Activated naive CD4-positive, alpha-beta T cell treated with anti-CD3 and anti-CD28 coated beads for 36 hours (primary cell): ENCODE measurements around the gene ZDHHC13. TPM values are rescaled to one million over a fixed set of nuclear protein-coding genes. Genes with fewer than 3 reads are reported as not detected.

Source experiments
- CTCF ChIA-PET: fragments of 350-600 bp; sonication (Branson Sonifier 250); formaldehyde crosslinking; loops from one replicate; lab custom pipeline; 2021; ENCODE audit warnings: antibody characterized with exemption; lab: Charles Lee
- DNase-seq: peaks from one replicate; pipeline ENCODE4 v3.0.0-alpha.2; 2020
- H3K27ac Mint-ChIP-seq: one replicate; pipeline ENCODE4 v1.8.0; 2021; ENCODE audit warnings: mild to moderate bottlenecking, mixed read lengths
- H3K27me3 Mint-ChIP-seq: one replicate; pipeline ENCODE4 v1.8.0; 2021; ENCODE audit warnings: low read depth, mixed read lengths
- H3K36me3 Mint-ChIP-seq: one replicate; pipeline ENCODE4 v1.8.0; 2021; ENCODE audit warnings: low read depth, mixed read lengths
- H3K4me1 Mint-ChIP-seq: one replicate; pipeline ENCODE4 v1.8.0; 2021; ENCODE audit warnings: low read depth, mixed read lengths
- H3K4me3 Mint-ChIP-seq: one replicate; pipeline ENCODE4 v1.8.0; 2021; ENCODE audit warnings: mild to moderate bottlenecking, moderate library complexity, mixed read lengths
- H3K9me3 Mint-ChIP-seq: one replicate; pipeline ENCODE4 v1.8.0; 2021; ENCODE audit warnings: mixed read lengths
- intact Hi-C: fragments of 100-400 bp; cut with micrococcal nuclease; formaldehyde crosslinking; loops from one replicate; pipeline ENCODE4 v1.15.1; 2023
- total RNA-seq, 2 experiments: library from RNA; stranded (reverse); gene quantifications; one replicate each; pipeline ENCODE4 v1.2.3, GENCODE V29; 2021

ZDHHC13 gene
- total RNA-seq, 2 experiments from 2014 or later = 20.9 to 25.1 TPM

GRCh38 chr11:19200410-19201201, 83.6 kb downstream of the ZDHHC13 start:
- Mint-ChIP-seq H3K36me3 (no peaks in the 10 kb centered on the region), H3K4me1 (no peaks in the 10 kb centered on the region), H3K9me3 (no peaks in the 10 kb centered on the region), H3K4me3 (no peak overlapping the region), H3K27ac (no peak overlapping the region), H3K27me3 (peaks cover 6% of the 10 kb centered on the region)
- CTCF ChIA-PET = no interaction called here
- intact Hi-C loops = no loop called here
- no peak for DNase-seq

- DNase-seq = no peak
- intact Hi-C loops = no loop called here
- CTCF ChIA-PET = interaction anchor here (1.2 kb wide), 1 partner anchor 130 kb away, joined by 3 read pairs; no protein-coding TSS in a partner anchor
- no peaks in the 10 kb centered on the region for H3K9me3 Mint-ChIP-seq
- no peaks in the 10 kb centered on the region for H3K36me3 Mint-ChIP-seq
- no peak within 1 kb of the TSS for H3K27ac Mint-ChIP-seq
- H3K4me3 Mint-ChIP-seq = no peak within 1 kb of the TSS
- H3K4me1 Mint-ChIP-seq = no peaks in the 10 kb centered on the region
- H3K27me3 Mint-ChIP-seq = peaks cover 7% of the 10 kb centered on the region
Measured at GRCh38 chr11:19201737-19202605, 85.0 kb downstream of the ZDHHC13 start, which contains the start of gene CSRP3. Gene CSRP3 (minus strand): TSS chr11:19201983. CDS start chr11:19192448, 9,535 bp downstream.

GRCh38 chr11:19204836-19205235, 87.9 kb downstream of the ZDHHC13 start:
- Mint-ChIP-seq H3K36me3 (no peaks in the 10 kb centered on the region), H3K27me3 (peaks cover 9% of the 10 kb centered on the region), H3K27ac (no peak overlapping the region), H3K4me1 (no peaks in the 10 kb centered on the region), H3K4me3 (no peak overlapping the region), H3K9me3 (no peaks in the 10 kb centered on the region)
- CTCF ChIA-PET = interaction anchor here (1.3 kb wide), 1 partner anchor 128 kb away, joined by 3 read pairs; no protein-coding TSS in a partner anchor
- intact Hi-C loops = no loop called here
- DNase-seq = no peak

- H3K4me1 Mint-ChIP-seq = no peaks in the 10 kb centered on the region
- no peaks in the 10 kb centered on the region for H3K36me3 Mint-ChIP-seq
- no peak overlapping the region for H3K4me3 Mint-ChIP-seq
- no peaks in the 10 kb centered on the region for H3K9me3 Mint-ChIP-seq
- intact Hi-C loops = no loop called here
- CTCF ChIA-PET = interaction anchor here (1.6 kb wide), 1 partner anchor 131 kb away, joined by 3 read pairs; no protein-coding TSS in a partner anchor
- DNase-seq = no peak
- peaks cover 6% of the 10 kb centered on the region for H3K27me3 Mint-ChIP-seq
- H3K27ac Mint-ChIP-seq = no peak overlapping the region
Measured at GRCh38 chr11:19208181-19208580, 91.2 kb downstream of the ZDHHC13 start.

- no peak for DNase-seq
- Mint-ChIP-seq H3K4me3 (no peak overlapping the region), H3K36me3 (no peaks in the 10 kb centered on the region), H3K27ac (no peak overlapping the region), H3K27me3 (peaks cover 7% of the 10 kb centered on the region), H3K4me1 (no peaks in the 10 kb centered on the region), H3K9me3 (no peaks in the 10 kb centered on the region)
- intact Hi-C loops = no loop called here
- CTCF ChIA-PET = no interaction called here
Measured at GRCh38 chr11:19208959-19209546, 92.1 kb downstream of the ZDHHC13 start.

GRCh38 chr11:19209617-19210370, 92.8 kb downstream of the ZDHHC13 start:
- intact Hi-C loops = no loop called here
- H3K36me3 Mint-ChIP-seq = no peaks in the 10 kb centered on the region
- H3K4me1 Mint-ChIP-seq = no peaks in the 10 kb centered on the region
- no peak overlapping the region for H3K4me3 Mint-ChIP-seq
- no peak overlapping the region for H3K27ac Mint-ChIP-seq
- CTCF ChIA-PET = interaction anchor here (0.6 kb wide), 1 partner anchor 344 kb away, joined by 3 read pairs; no protein-coding TSS in a partner anchor
- peaks cover 10% of the 10 kb centered on the region for H3K27me3 Mint-ChIP-seq
- no peak for DNase-seq
- H3K9me3 Mint-ChIP-seq = no peaks in the 10 kb centered on the region

GRCh38 chr11:19216021-19216420, 99.1 kb downstream of the ZDHHC13 start:
- no peaks in the 10 kb centered on the region for H3K9me3 Mint-ChIP-seq
- CTCF ChIA-PET = no interaction called here

GRCh38 chr11:19216709-19217374, 99.9 kb downstream of the ZDHHC13 start:
- H3K4me3 Mint-ChIP-seq = no peak overlapping the region
- H3K27me3 Mint-ChIP-seq = peaks cover 9% of the 10 kb centered on the region
- H3K36me3 Mint-ChIP-seq = no peaks in the 10 kb centered on the region
- no peaks in the 10 kb centered on the region for H3K9me3 Mint-ChIP-seq
- CTCF ChIA-PET = no interaction called here
- H3K27ac Mint-ChIP-seq = no peak overlapping the region
- no peak for DNase-seq
- H3K4me1 Mint-ChIP-seq = no peaks in the 10 kb centered on the region
- intact Hi-C loops = no loop called here

More at GRCh38 chr11:19216021-19216420, 99.1 kb downstream of the ZDHHC13 start:
- no peak for DNase-seq
- intact Hi-C loops = no loop called here
- H3K27ac Mint-ChIP-seq = no peak overlapping the region
- H3K36me3 Mint-ChIP-seq = no peaks in the 10 kb centered on the region
- no peaks in the 10 kb centered on the region for H3K4me1 Mint-ChIP-seq
- H3K4me3 Mint-ChIP-seq = no peak overlapping the region
- peaks cover 9% of the 10 kb centered on the region for H3K27me3 Mint-ChIP-seq

- H3K27me3 Mint-ChIP-seq = peaks cover 7% of the 10 kb centered on the region
- intact Hi-C loops = no loop called here
- CTCF ChIA-PET = no interaction called here
- H3K4me3 Mint-ChIP-seq = no peak overlapping the region
- H3K27ac Mint-ChIP-seq = no peak overlapping the region
- no peak for DNase-seq
- H3K4me1 Mint-ChIP-seq = no peaks in the 10 kb centered on the region
- H3K9me3 Mint-ChIP-seq = no peaks in the 10 kb centered on the region
- H3K36me3 Mint-ChIP-seq = no peaks in the 10 kb centered on the region
Measured at GRCh38 chr11:19218216-19218615, 101.2 kb downstream of the ZDHHC13 start.

- CTCF ChIA-PET = no interaction called here
- peaks cover 6% of the 10 kb centered on the region for H3K27me3 Mint-ChIP-seq
- no peak overlapping the region for H3K27ac Mint-ChIP-seq
- no peaks in the 10 kb centered on the region for H3K4me1 Mint-ChIP-seq
- DNase-seq = no peak
- H3K9me3 Mint-ChIP-seq = no peaks in the 10 kb centered on the region
- no peaks in the 10 kb centered on the region for H3K36me3 Mint-ChIP-seq
- H3K4me3 Mint-ChIP-seq = no peak overlapping the region
- intact Hi-C loops = no loop called here
Measured at GRCh38 chr11:19218786-19219460, 102.0 kb downstream of the ZDHHC13 start.
